Fibroblast of pulmonary artery (primary cell): Measurements from ENCODE around the gene ANGPTL7.
"Not testable (repeated sequence)": the region's sequence is repeated elsewhere in the genome, so short reads cannot be mapped to it uniquely, and the experiment has no call there.

Source experiments
- DNase-seq: peaks from one replicate; pipeline ENCODE4 v3.0.0-alpha.2; 2010; ENCODE audit warnings: low read depth
- H3K4me3 ChIP-seq: replicated peaks from 2 replicates; pipeline ENCODE4 v1.5.1; 2011; ENCODE audit warnings: low read depth, mild to moderate bottlenecking, control low read depth, low read length, moderate library complexity
- TF ChIP-seq, protein P1 (sequence below): IDR thresholded peaks from 2 replicates; pipeline ENCODE4 v1.5.1; 2011; ENCODE audit warnings: mild to moderate bottlenecking, control low read depth, low read length, inconsistent platforms; ENCODE audit errors: missing control alignments

ANGPTL7 gene

DNA sequence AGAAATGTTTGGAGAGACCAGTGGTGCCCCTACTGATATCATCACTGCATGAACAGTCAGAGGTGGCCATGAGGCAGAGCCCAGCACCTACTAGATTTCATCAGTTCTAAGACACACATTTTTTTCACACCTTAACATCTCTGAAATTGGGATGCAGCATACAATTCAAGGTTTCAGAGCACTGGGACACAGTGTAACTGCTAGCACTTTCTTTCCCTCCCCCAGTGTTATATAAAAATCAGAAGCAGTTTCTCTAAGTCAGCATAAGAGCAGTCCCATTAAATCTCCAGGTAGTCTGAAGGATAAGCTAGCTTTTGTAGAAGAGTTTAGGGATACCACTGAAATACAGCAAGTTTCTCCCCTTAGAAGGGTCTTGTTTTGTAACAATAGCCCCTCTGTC is 10.0 kb upstream of the ANGPTL7 start:
- TF ChIP-seq, protein P1, sequence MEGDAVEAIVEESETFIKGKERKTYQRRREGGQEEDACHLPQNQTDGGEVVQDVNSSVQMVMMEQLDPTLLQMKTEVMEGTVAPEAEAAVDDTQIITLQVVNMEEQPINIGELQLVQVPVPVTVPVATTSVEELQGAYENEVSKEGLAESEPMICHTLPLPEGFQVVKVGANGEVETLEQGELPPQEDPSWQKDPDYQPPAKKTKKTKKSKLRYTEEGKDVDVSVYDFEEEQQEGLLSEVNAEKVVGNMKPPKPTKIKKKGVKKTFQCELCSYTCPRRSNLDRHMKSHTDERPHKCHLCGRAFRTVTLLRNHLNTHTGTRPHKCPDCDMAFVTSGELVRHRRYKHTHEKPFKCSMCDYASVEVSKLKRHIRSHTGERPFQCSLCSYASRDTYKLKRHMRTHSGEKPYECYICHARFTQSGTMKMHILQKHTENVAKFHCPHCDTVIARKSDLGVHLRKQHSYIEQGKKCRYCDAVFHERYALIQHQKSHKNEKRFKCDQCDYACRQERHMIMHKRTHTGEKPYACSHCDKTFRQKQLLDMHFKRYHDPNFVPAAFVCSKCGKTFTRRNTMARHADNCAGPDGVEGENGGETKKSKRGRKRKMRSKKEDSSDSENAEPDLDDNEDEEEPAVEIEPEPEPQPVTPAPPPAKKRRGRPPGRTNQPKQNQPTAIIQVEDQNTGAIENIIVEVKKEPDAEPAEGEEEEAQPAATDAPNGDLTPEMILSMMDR = no peak
- DNase-seq = no peak
- no peak overlapping the region for H3K4me3 ChIP-seq

DNA sequence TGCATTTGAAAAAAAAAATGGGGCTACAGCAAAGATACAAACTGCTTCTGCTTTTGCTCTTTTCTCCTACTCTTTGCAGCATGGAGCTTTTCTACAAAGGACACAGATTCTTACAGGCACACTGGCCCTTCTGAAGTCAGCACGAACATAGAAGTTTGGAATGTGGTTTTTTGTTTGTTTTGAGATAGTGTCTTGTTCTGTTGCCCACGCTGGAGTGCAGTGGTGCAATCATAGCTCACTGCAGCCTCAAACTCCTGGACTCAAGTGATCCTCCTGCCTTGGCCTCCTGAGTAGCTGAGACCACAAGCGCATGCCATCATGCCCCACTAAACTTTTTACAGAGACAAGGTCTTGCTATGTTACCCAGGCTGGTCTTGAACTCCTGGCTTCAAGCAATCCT is 9.4 kb upstream of the ANGPTL7 start:
- H3K4me3 ChIP-seq = not testable (repeated sequence)
- DNase-seq = peak; percentile 63

DNA sequence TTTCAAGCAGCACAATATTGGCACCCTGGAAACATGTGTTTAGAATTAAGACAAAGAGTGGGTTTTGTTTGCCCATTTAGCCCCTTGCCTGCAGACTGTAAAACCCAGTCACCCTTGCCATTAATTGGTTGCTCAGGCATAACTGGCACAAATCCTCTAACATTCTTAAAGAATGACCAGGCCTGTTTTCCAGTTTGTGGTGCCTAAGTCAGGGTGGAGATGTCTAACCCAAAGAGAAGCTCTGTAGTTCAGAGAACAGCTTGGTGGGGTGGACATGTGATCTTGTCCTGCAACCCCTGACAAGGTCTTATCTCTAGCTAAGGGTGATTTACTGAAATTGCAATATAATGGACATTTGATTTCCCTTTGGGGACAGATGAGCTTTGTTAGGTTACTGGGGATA is 8.8 kb upstream of the ANGPTL7 start:
- DNase-seq = peak; percentile 36
- no peak overlapping the region for H3K4me3 ChIP-seq
- TF ChIP-seq, protein P1 = no peak

DNA sequence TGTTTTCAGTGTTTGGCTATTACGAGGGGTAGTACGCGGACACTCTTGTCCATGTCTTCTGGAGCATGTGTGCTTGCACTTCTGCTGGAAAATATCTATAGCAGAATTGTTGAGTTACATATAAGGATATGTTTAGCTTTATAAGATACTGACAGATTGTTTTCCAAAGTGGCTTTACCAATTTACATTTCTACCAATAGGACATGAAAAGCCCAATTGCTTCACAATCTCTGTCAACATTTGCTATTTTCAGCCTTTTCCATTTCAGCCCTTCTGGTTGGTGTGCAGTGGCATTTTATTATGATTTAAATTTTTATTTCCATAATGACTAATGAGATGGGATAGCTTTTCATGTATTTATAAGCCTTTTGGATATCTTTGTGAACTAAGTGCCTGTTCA is 6.3 kb upstream of the ANGPTL7 start:
- H3K4me3 ChIP-seq = no peak overlapping the region
- TF ChIP-seq, protein P1 = no peak
- DNase-seq = no peak

DNA sequence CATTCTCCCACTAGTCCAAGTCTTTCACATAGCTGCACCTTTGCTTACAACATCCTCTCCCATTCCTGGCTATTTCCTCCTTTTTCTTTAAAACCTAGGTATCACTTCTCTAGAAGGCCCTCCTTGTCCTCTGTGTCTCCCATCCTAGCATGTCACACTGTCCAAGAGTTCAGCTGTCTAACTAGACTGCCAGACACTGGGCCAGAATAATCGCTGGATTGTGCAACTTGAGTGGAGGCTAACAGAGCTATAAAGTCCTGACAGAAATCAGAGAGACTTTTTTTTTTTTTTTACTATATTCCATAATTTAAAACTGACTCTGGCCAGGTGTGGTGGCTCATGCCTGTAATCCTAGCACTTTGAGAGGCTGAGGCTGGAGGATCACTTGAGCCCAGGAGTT is 4.2 kb upstream of the ANGPTL7 start:
- no peak for DNase-seq
- no peak overlapping the region for H3K4me3 ChIP-seq
- TF ChIP-seq, protein P1 = no peak

DNA sequence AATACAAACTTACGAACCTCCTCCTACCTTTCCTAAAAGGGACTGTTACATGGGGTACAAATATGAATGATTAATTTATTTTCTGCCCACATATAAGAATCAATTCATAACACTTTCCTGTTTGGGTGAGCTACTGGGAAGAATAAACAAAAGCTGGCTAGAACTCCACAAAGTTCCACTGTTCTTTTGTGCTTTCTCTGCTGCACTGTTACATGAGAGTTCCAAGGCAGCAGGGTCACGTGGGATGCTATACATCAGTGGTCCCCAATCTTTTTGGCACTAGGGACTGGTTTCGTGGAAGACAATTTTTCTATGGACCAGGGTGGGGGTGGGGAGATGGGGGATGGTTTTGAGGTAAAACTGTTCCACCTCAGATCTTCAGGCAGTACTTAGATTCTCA is 2.2 kb upstream of the ANGPTL7 start:
- TF ChIP-seq, protein P1 = no peak
- H3K4me3 ChIP-seq = no peak overlapping the region
- DNase-seq = no peak

DNA sequence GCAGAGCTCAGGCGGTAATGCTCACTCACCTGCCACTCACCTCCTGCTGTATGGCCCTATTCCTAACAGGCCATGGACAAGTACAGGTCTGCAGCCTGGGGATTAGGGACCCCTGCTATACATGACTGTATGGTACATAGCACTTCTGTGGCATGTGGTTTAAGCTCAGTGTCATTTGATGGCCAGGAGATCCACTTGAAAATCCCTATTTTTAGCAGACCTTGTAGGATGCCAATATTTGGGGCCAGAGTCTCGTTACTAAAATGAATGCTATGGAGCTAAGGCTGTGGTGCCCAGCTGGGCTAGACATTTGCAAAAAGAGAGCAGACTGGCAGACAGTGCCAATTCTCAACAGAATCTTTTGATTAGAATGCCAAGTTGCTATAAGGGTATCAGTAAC is 1.7 kb upstream of the ANGPTL7 start:
- DNase-seq = no peak
- no peak overlapping the region for H3K4me3 ChIP-seq
- TF ChIP-seq, protein P1 = no peak

DNA sequence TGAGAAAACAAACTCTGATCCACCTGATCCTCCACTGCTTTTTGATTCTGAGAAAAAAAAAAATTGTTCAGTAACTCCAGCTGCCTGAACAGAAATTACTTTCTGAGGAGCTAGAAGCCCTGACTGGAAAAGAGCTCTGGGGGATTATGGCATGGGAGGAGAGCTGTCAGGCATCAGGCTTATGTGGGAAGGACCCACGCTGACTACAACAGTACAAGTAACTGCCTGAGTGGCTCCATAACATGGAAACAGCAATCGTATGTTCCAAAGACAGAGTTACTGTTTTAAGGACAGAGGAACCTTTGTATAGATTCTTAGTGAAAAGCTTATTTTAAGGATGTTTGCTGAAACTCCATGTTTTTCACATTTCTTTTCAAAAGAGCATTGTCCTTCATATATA is 1.2 kb upstream of the ANGPTL7 start:
- TF ChIP-seq, protein P1 = no peak
- DNase-seq = no peak
- no peak overlapping the region for H3K4me3 ChIP-seq
